GM12878 (cell line): ENCODE results near the gene SLC20A1. TPM values are rescaled to one million over a fixed set of nuclear protein-coding genes. Genes with fewer than 3 reads are reported as not detected.

Experiments used
- ATAC-seq: fragments of 200-7000 bp; cut with Tn5 transposase; 3 replicates; pipeline ENCODE4 v1.9.1; 2020; ENCODE audit warnings: mild to moderate bottlenecking, moderate library complexity
- BruUV-seq: library from RNA; stranded (reverse); fragments of 400-500 nt; replicated peaks from 2 replicates; lab custom pipeline; 2021; lab: Mats Ljungman, UMichigan
- CTCF ChIA-PET: fragments of 300-600 bp; sonication (Branson Sonifier 250); formaldehyde crosslinking; extraction: SDS; loops from one replicate; lab custom pipeline; 2021; ENCODE audit warnings: inconsistent platforms; lab: Yijun Ruan, JAX
- POLR2A ChIA-PET: fragments of 350-600 bp; formaldehyde crosslinking; extraction: SDS; loops from one replicate; lab custom pipeline; 2021; ENCODE audit warnings: inconsistent platforms; lab: Charles Lee
- RAD21 ChIA-PET: fragments of 300-600 bp; sonication (Branson Sonifier 250); formaldehyde crosslinking; loops from one replicate; lab custom pipeline; 2023; ENCODE audit warnings: antibody characterized with exemption; ENCODE audit not compliant: unreplicated experiment; lab: Charles Lee
- SMC1A ChIA-PET: fragments of 300-600 bp; sonication (Branson Sonifier 250); formaldehyde crosslinking; loops from one replicate; lab custom pipeline; 2023; ENCODE audit not compliant: unreplicated experiment, uncharacterized antibody; lab: Charles Lee
- DNase-seq: peaks from one replicate; pipeline ENCODE4 v3.0.0-alpha.2; 2011; ENCODE audit warnings: low read depth, low spot score
- FAIRE-seq: peaks from 3 replicates; lab custom pipeline; 2011; peaks lifted over from hg19 to GRCh38; lab: Jason Lieb, UNC
- H2AFZ ChIP-seq: 2 replicates; pipeline ENCODE4 v1.6.0; 2011; ENCODE audit warnings: low read depth, low read length, control low read depth; ENCODE audit not compliant: control insufficient read depth
- H3K27ac ChIP-seq: 2 replicates; pipeline ENCODE4 v1.5.1; 2011; ENCODE audit warnings: control low read depth; ENCODE audit not compliant: control insufficient read depth, insufficient read depth
- H3K27me3 ChIP-seq, 2 experiments: replicated peaks in 1 of 2; 2 replicates each; pipeline versions ENCODE4 v1.6.0 to v1.6.1; 2011; ENCODE audit warnings: low read length in 1 of 2; ENCODE audit not compliant: control insufficient read depth in 2 of 2, insufficient read depth in 2 of 2
- H3K36me3 ChIP-seq, 2 experiments: 2 replicates each; pipeline ENCODE4 v1.5.1; 2011; ENCODE audit warnings: low read length in 1 of 2; ENCODE audit not compliant: control insufficient read depth in 2 of 2, insufficient read depth in 2 of 2
- H3K4me1 ChIP-seq: 2 replicates; pipeline ENCODE4 v1.6.1; 2011; ENCODE audit warnings: mild to moderate bottlenecking, low read length, moderate library complexity, mixed read lengths; ENCODE audit not compliant: control insufficient read depth, insufficient read depth
- H3K4me2 ChIP-seq: 2 replicates; pipeline ENCODE4 v1.6.0; 2011; ENCODE audit warnings: control low read depth; ENCODE audit not compliant: control insufficient read depth, insufficient read depth
- H3K4me3 ChIP-seq: fragments of 200-600 bp; sonication (generic); 2 replicates; pipeline ENCODE4 v1.5.1; 2016
- H3K79me2 ChIP-seq: 2 replicates; pipeline ENCODE4 v1.6.0; 2011; ENCODE audit warnings: low read length; ENCODE audit not compliant: control insufficient read depth, insufficient read depth
- H3K9ac ChIP-seq: 2 replicates; pipeline ENCODE4 v1.8.0; 2011; ENCODE audit warnings: low read length, control low read depth, mixed read lengths; ENCODE audit not compliant: control insufficient read depth, insufficient read depth
- H3K9me3 ChIP-seq: replicated peaks from 3 replicates; pipeline ENCODE4 v1.5.1; 2011; ENCODE audit warnings: mild to moderate bottlenecking, low read length; ENCODE audit not compliant: control insufficient read depth, insufficient read depth
- H4K20me1 ChIP-seq: 2 replicates; pipeline ENCODE4 v1.6.0; 2011; ENCODE audit not compliant: control insufficient read depth, insufficient read depth
- ASH2L ChIP-seq: fragments of 300-600, 200-600 bp; sonication (generic); IDR thresholded peaks from 2 replicates; pipeline ENCODE4 v1.6.1; 2017; ENCODE audit warnings: low read depth, mild to moderate bottlenecking, borderline replicate concordance
- DPF2 ChIP-seq: fragments of 450-650 bp; IDR thresholded peaks from 2 replicates; pipeline ENCODE4 v1.6.1; 2017; ENCODE audit warnings: mild to moderate bottlenecking
- HDAC2 ChIP-seq: fragments of 200-600 bp; sonication (generic); IDR thresholded peaks from 2 replicates; pipeline ENCODE4 v1.6.1; 2017
- KAT2A ChIP-seq: conservative IDR thresholded peaks from 2 replicates; pipeline ENCODE4 v1.6.1; 2011; ENCODE audit warnings: low read depth, low read length; ENCODE audit not compliant: control insufficient read depth
- LARP7 ChIP-seq: fragments of 450-650 bp; IDR thresholded peaks from 2 replicates; pipeline ENCODE4 v1.6.1; 2017; ENCODE audit warnings: mild to moderate bottlenecking
- MEF2A ChIP-seq: IDR thresholded peaks from 2 replicates; pipeline ENCODE4 v1.6.1; 2011; ENCODE audit warnings: low read depth, mild to moderate bottlenecking, low read length, moderate library complexity; ENCODE audit not compliant: insufficient read depth
- PKNOX1 ChIP-seq: fragments of 450-650 bp; IDR thresholded peaks from 2 replicates; pipeline ENCODE4 v1.6.1; 2016; ENCODE audit warnings: mild to moderate bottlenecking
- RELA ChIP-seq: fragments of 450-650 bp; IDR thresholded peaks from 2 replicates; pipeline ENCODE4 v1.8.0; 2014; ENCODE audit warnings: borderline replicate concordance; ENCODE audit not compliant: partially characterized antibody
- RFX5 ChIP-seq: IDR thresholded peaks from 2 replicates; pipeline ENCODE4 v1.6.1; 2011; ENCODE audit warnings: low read depth, low read length, improper control_type of control experiment
- SMC3 ChIP-seq: IDR thresholded peaks from 2 replicates; pipeline ENCODE4 v1.6.1; 2011; ENCODE audit warnings: low read length, improper control_type of control experiment, borderline replicate concordance
- TCF7 ChIP-seq: IDR thresholded peaks from 2 replicates; pipeline ENCODE4 v1.6.1; 2014; ENCODE audit warnings: antibody characterized with exemption, borderline replicate concordance
- ZBED1 ChIP-seq: IDR thresholded peaks from 2 replicates; pipeline ENCODE4 v1.6.1; 2016; ENCODE audit warnings: borderline replicate concordance
- WGBS: methylation state at CpG from one replicate; pipeline ENCODE4 v1.1.6; 2016; ENCODE audit warnings: low lambda C conversion rate; ENCODE audit not compliant: insufficient replicate concordance, insufficient coverage; ENCODE audit errors: missing lambda C conversion rate; 5-methylcytosine and 5-hydroxymethylcytosine counted together
- in situ Hi-C: fragments of 300-500 bp; cut with MboI; formaldehyde crosslinking; loops from 9 replicates; pipeline ENCODE4 v1.14.3; 2018; ENCODE audit warnings: mixed read lengths
- intact Hi-C: fragments of 100-400 bp; cut with micrococcal nuclease; formaldehyde crosslinking; loops from one replicate; pipeline ENCODE4 v1.14.2; 2022; ENCODE audit not compliant: unreplicated experiment
- polyA plus RNA-seq, 11 experiments: library from polyadenylated mRNA; depleted of rRNA in 4 of 11; unstranded in 6 of 11; stranded (reverse) in 5 of 11; fragments of >200 nt; fragmentation: Nextera tagmentation in 4 of 11; fragmentation: Illumina TruSeq in 1 of 11; extraction: Ambion mirVana in 4 of 11; extraction: Trizol in 1 of 11; gene quantifications; 1 replicate in 1 of 11; 2 replicates in 10 of 11; pipeline versions ENCODE4 v1.2.1 to v1.2.3, GENCODE V29; 2011 to 2016; ENCODE audit warnings: inconsistent platforms in 2 of 11, missing spikeins in 2 of 11, low read depth in 1 of 11
- total RNA-seq, 4 experiments: library from RNA; depleted of rRNA in 3 of 4; stranded (reverse); fragments of >200 nt in 3 of 4; fragmentation: Illumina TruSeq in 1 of 4; extraction: Trizol in 1 of 4; gene quantifications; 2 replicates each; pipeline versions ENCODE4 v1.2.1 to v1.2.3, GENCODE V29; 2013 to 2021
- TF ChIP-seq, protein P1 (sequence below): fragments of 450-650 bp; IDR thresholded peaks from 2 replicates; pipeline ENCODE4 v1.6.1; 2018; ENCODE audit warnings: mild to moderate bottlenecking, low read depth, moderate library complexity; ENCODE audit not compliant: partially characterized antibody
- TF ChIP-seq, protein P2 (sequence below): fragments of 150-350 bp; IDR thresholded peaks from 2 replicates; pipeline ENCODE4 v1.6.1; 2014; ENCODE audit warnings: mild to moderate bottlenecking, low read depth, low read length

SLC20A1 gene
- total and polyA plus RNA-seq, 10 of the 15 experiments (the other 5 are each of a cell fraction or from before 2014, with no cell fraction given) = 21.2 to 59.1 (median 43.2) TPM

DNA sequence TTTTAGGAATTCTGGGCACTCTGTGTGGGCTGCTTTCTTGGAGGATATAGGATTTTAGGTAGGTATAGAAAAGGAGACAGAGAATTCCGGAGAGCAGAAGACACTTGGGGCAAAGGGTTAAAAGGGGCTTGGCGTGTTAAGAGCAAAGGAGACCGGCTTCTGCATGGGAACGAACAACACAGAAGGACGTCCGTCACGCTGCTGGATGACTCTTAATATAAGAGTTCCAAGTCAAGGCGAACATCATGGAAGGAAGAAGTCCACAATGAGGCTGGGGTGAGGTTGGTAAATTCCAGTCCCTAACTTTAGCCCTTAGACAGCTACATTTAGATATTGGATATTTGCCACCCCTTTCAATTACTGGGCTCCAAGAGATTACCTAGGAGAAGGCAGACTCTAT, 15.9 kb upstream of the SLC20A1 start:
- DNase-seq = no peak
- H4K20me1 ChIP-seq = no peaks in the 10 kb centered on the region
- no peak overlapping the region for H2AFZ ChIP-seq
- intact Hi-C loops = no loop called here
- ChIA-PET SMC1A (interaction anchor here (1.0 to 15.4 kb wide), 13 partner anchors 9 to 255 kb away, joined by 3 to 455 read pairs (median 6); partner anchors contain the start of genes NT5DC4 and SLC20A1), CTCF (interaction anchor here (1.0 to 16.6 kb wide), 15 partner anchors 9 to 312 kb away, joined by 3 to 671 read pairs (median 5); partner anchors contain the start of gene SLC20A1), POLR2A (interaction anchor here (1.1 to 13.6 kb wide), 6 partner anchors 15 to 97 kb away, joined by 3 to 143 read pairs (median 20); partner anchors contain the start of gene SLC20A1), RAD21 (interaction anchor here (0.9 to 16.3 kb wide), 11 partner anchors 12 to 312 kb away, joined by 3 to 494 read pairs (median 44); partner anchors contain the start of genes NT5DC4 and SLC20A1)
- BruUV-seq = no TSS peak
- no peak for TF ChIP-seq HDAC2
- TF ChIP-seq SMC3 = no peak
- no peak for TF ChIP-seq DPF2
- TF ChIP-seq KAT2A = no peak
- TF ChIP-seq PKNOX1 = no peak
- TF ChIP-seq, protein P1, sequence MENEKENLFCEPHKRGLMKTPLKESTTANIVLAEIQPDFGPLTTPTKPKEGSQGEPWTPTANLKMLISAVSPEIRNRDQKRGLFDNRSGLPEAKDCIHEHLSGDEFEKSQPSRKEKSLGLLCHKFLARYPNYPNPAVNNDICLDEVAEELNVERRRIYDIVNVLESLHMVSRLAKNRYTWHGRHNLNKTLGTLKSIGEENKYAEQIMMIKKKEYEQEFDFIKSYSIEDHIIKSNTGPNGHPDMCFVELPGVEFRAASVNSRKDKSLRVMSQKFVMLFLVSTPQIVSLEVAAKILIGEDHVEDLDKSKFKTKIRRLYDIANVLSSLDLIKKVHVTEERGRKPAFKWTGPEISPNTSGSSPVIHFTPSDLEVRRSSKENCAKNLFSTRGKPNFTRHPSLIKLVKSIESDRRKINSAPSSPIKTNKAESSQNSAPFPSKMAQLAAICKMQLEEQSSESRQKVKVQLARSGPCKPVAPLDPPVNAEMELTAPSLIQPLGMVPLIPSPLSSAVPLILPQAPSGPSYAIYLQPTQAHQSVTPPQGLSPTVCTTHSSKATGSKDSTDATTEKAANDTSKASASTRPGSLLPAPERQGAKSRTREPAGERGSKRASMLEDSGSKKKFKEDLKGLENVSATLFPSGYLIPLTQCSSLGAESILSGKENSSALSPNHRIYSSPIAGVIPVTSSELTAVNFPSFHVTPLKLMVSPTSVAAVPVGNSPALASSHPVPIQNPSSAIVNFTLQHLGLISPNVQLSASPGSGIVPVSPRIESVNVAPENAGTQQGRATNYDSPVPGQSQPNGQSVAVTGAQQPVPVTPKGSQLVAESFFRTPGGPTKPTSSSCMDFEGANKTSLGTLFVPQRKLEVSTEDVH = no peak
- no peak for TF ChIP-seq MEF2A
- TF ChIP-seq ZBED1 = no peak
- no peak for TF ChIP-seq ASH2L
- TF ChIP-seq, protein P2, sequence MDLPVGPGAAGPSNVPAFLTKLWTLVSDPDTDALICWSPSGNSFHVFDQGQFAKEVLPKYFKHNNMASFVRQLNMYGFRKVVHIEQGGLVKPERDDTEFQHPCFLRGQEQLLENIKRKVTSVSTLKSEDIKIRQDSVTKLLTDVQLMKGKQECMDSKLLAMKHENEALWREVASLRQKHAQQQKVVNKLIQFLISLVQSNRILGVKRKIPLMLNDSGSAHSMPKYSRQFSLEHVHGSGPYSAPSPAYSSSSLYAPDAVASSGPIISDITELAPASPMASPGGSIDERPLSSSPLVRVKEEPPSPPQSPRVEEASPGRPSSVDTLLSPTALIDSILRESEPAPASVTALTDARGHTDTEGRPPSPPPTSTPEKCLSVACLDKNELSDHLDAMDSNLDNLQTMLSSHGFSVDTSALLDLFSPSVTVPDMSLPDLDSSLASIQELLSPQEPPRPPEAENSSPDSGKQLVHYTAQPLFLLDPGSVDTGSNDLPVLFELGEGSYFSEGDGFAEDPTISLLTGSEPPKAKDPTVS = no peak
- no peak for TF ChIP-seq TCF7
- no peak for TF ChIP-seq LARP7
- no peak for TF ChIP-seq RELA
- no peak for TF ChIP-seq RFX5
- H3K36me3 ChIP-seq = no peaks in the 10 kb centered on the region
- H3K4me2 ChIP-seq = no peak overlapping the region
- no peak overlapping the region for H3K27ac ChIP-seq
- H3K9ac ChIP-seq = no peak overlapping the region
- FAIRE-seq = no peak
- H3K79me2 ChIP-seq = no peaks in the 10 kb centered on the region
- H3K4me3 ChIP-seq = no peak overlapping the region
- H3K9me3 ChIP-seq = no peaks in the 10 kb centered on the region
- 81% methylated on average over 8 of the region's 8 CpGs for WGBS
- H3K4me1 ChIP-seq = peaks cover 30% of the 10 kb centered on the region
- H3K27me3 ChIP-seq = no peaks in the 10 kb centered on the region
- ATAC-seq = no peak
- in situ Hi-C loops = loop anchor here (5.0 kb wide), 1 partner anchor 92 kb away; the partner anchor contains the start of gene NT5DC4
